Gastrocnemius medialis (tissue), 4 donors: Measurements from ENCODE around the gene PTH1R. TPM values are rescaled to one million over a fixed set of nuclear protein-coding genes. Genes with fewer than 3 reads are reported as not detected.

ENCODE experiments used
- ATAC-seq, 2 donors: fragments of 150-250 bp; one replicate each; pipeline ENCODE4 v1.9.1; 2016
- DNase-seq, 2 donors: peaks; one replicate each; pipeline ENCODE4 v3.0.0-alpha.2; 2019
- H3K27ac ChIP-seq, 4 donors: fragments of 200-600 bp; sonication (generic); 1 replicate in 1 of 4; 2 replicates in 3 of 4; pipeline ENCODE4 v1.5.1; 2016 to 2018; ENCODE audit warnings: mild to moderate bottlenecking in 2 of 4, moderate library complexity in 1 of 4
- H3K27me3 ChIP-seq, 3 donors: fragments of 200-600 bp; sonication (generic) in 2 of 3; 1 replicate in 1 of 3; 2 replicates in 2 of 3; pipeline versions ENCODE4 v1.5.1 to v1.6.0; 2016 to 2019; ENCODE audit warnings: mild to moderate bottlenecking in 1 of 3, moderate library complexity in 1 of 3
- H3K36me3 ChIP-seq, 2 donors: fragments of 200-600 bp; sonication (generic) in 1 of 2; one replicate each; pipeline ENCODE4 v1.5.1; 2017 to 2018
- H3K4me1 ChIP-seq, 2 donors: fragments of 200-600 bp; sonication (generic) in 1 of 2; one replicate each; pipeline ENCODE4 v1.5.1; 2016 to 2017; ENCODE audit warnings: mild to moderate bottlenecking in 2 of 2
- H3K4me3 ChIP-seq, 4 donors: fragments of 200-600 bp; sonication (generic) in 3 of 4; 1 replicate in 1 of 4; 2 replicates in 3 of 4; pipeline ENCODE4 v1.5.1; 2016 to 2019; ENCODE audit warnings: mild to moderate bottlenecking in 2 of 4
- H3K9me3 ChIP-seq, 3 donors: fragments of 200-600 bp; sonication (generic) in 2 of 3; 1 replicate in 1 of 3; 2 replicates in 2 of 3; pipeline ENCODE4 v1.5.1; 2016 to 2019
- POLR2A ChIP-seq, 2 donors: fragments of 450-650 bp; IDR thresholded peaks; one replicate each; pipeline ENCODE4 v1.6.1; 2017; ENCODE audit warnings: antibody characterized with exemption in 2 of 2, mild to moderate bottlenecking in 2 of 2, moderate library complexity in 2 of 2
- in situ Hi-C, 4 donors: fragments of 200-750 bp; cut with MboI; loops; one replicate each; pipeline versions ENCODE4 v1.15.0 to v1.8.0; 2017; ENCODE audit warnings: low sequenced_read_pairs in 4 of 4
- intact Hi-C: fragments of 100-400 bp; cut with DNase I; formaldehyde crosslinking; loops from one replicate; pipeline ENCODE4 v1.15.1; 2023; ENCODE audit warnings: low total_unique reads
- total RNA-seq, 4 donors: library from RNA; depleted of rRNA; stranded (reverse); fragments of >200 nt; gene quantifications; one replicate each; pipeline versions ENCODE4 v1.1.0 to v1.2.3, GENCODE V29; 2016
- TF ChIP-seq, protein P1 (sequence below), 5 experiments: fragments of 450-650 bp in 3 of 5; fragments of 200-600 bp in 2 of 5; sonication (generic) in 2 of 5; IDR thresholded peaks in 4 of 5; conservative IDR thresholded peaks in 1 of 5; 1 replicate in 4 of 5; 2 replicates in 1 of 5; pipeline ENCODE4 v1.5.1; 2016 to 2019; ENCODE audit warnings: antibody characterized with exemption in 5 of 5, mild to moderate bottlenecking in 3 of 5, moderate library complexity in 3 of 5

The PTH1R gene
- total RNA-seq, 4 donors from 2014 or later, result 2.3 to 7.9 (median 7.3) TPM

- in situ Hi-C loops (no loop called here), intact Hi-C loops (no loop called here)
- no peaks in the 10 kb centered on the region for H3K9me3 ChIP-seq
- no peak for TF ChIP-seq POLR2A (IDR thresholded peaks at IDR 0.05)
- TF ChIP-seq, protein P1, sequence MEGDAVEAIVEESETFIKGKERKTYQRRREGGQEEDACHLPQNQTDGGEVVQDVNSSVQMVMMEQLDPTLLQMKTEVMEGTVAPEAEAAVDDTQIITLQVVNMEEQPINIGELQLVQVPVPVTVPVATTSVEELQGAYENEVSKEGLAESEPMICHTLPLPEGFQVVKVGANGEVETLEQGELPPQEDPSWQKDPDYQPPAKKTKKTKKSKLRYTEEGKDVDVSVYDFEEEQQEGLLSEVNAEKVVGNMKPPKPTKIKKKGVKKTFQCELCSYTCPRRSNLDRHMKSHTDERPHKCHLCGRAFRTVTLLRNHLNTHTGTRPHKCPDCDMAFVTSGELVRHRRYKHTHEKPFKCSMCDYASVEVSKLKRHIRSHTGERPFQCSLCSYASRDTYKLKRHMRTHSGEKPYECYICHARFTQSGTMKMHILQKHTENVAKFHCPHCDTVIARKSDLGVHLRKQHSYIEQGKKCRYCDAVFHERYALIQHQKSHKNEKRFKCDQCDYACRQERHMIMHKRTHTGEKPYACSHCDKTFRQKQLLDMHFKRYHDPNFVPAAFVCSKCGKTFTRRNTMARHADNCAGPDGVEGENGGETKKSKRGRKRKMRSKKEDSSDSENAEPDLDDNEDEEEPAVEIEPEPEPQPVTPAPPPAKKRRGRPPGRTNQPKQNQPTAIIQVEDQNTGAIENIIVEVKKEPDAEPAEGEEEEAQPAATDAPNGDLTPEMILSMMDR (IDR thresholded peaks at IDR 0.05 in 4 of 5, conservative IDR thresholded peaks at IDR 0.05 in 1 of 5), result no peak
- H3K27ac ChIP-seq, result no peak overlapping the region
- H3K4me3 ChIP-seq, result no peak overlapping the region
- peaks cover 5 to 20% of the 10 kb centered on the region in 2 donors for H3K4me1 ChIP-seq
- no peaks in the 10 kb centered on the region for H3K36me3 ChIP-seq
- ATAC-seq (no peak), DNase-seq (no peak)
- H3K27me3 ChIP-seq, result no peaks in the 10 kb centered on the region
Measured at GRCh38 chr3:46850468-46850779, 27.1 kb upstream of the PTH1R start.

DNA sequence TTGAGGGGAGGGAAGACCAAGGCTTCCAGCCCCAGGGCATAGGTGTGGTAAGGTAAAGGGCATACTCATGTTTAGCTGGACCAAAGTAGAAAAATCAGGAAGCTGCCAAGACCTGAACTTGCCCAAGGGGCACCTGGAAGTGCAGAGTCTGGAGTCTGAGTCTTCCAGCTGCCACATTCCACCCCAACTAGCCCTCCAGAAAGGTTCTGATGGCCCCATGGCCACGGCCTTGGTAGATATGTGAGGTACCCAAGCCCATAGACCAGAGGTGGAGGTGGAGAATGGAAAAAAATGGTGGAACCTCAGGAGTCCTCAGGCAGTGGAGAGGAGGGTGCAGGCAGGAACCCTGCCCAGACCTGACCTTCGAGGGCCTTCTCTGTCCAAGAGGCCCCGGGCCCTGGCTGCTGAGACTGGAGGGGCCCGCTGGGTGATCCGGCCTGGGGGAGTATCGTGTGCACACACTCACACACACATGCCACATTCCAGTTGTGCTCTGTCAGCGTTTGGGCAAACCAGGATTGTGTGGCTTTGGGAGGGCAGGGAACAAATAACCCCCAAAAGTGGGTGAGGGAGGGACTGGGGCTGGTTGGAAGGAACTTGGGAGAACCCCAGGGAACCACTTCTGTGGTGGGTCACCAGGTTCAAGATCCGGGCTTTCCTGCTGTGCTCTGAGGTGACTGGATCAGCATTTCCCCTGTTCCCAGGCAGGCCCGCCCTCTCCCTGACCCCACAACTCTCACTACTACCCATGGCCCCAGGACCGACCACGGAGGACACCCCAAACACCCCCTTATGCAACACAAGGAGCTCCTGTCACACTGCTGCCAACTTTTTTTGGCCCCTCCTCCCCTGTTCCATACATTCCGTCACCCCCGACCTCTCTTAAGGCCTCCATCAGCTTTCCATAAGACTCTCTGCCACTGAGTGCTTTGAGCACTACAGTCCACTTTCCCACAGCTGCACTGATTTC lies 25.9 kb upstream of the PTH1R start:
- Histone ChIP-seq H3K27ac (peak overlapping the region in 1 of 4 donors; percentile 33), H3K4me3 (no peak overlapping the region), H3K4me1 (peaks cover 0 to 10% of the 10 kb centered on the region in 2 donors), H3K27me3 (no peaks in the 10 kb centered on the region), H3K9me3 (no peaks in the 10 kb centered on the region), H3K36me3 (no peaks in the 10 kb centered on the region)
- TF ChIP-seq, protein P1 (IDR thresholded peaks at IDR 0.05 in 4 of 5, conservative IDR thresholded peaks at IDR 0.05 in 1 of 5), result no peak
- TF ChIP-seq POLR2A (IDR thresholded peaks at IDR 0.05), result no peak
- intact Hi-C loops (no loop called here), in situ Hi-C loops (no loop called here)
- ATAC-seq (no peak), DNase-seq (no peak)

- peak overlapping the region in 1 of 4 donors; percentile 33 for H3K27ac ChIP-seq
- TF ChIP-seq POLR2A (IDR thresholded peaks at IDR 0.05), result no peak
- TF ChIP-seq, protein P1 (IDR thresholded peaks at IDR 0.05 in 4 of 5, conservative IDR thresholded peaks at IDR 0.05 in 1 of 5), result no peak
- no peak for ATAC-seq
- in situ Hi-C loops (no loop called here), intact Hi-C loops (no loop called here)
- H3K36me3 ChIP-seq, result no peaks in the 10 kb centered on the region
- H3K4me3 ChIP-seq, result no peak overlapping the region
- no peaks in the 10 kb centered on the region for H3K27me3 ChIP-seq
- no peak for DNase-seq
- no peaks in the 10 kb centered on the region for H3K9me3 ChIP-seq
- H3K4me1 ChIP-seq, result peaks cover 0 to 7% of the 10 kb centered on the region in 2 donors
Measured at GRCh38 chr3:46852334-46852720, 25.2 kb upstream of the PTH1R start.

GRCh38 chr3:46852839-46853355 lies 24.6 kb upstream of the PTH1R start:
- Histone ChIP-seq H3K4me3 (no peak overlapping the region), H3K27ac (peak overlapping the region in 1 of 4 donors; percentile 33), H3K27me3 (no peaks in the 10 kb centered on the region), H3K9me3 (no peaks in the 10 kb centered on the region), H3K36me3 (no peaks in the 10 kb centered on the region), H3K4me1 (peaks cover 0 to 7% of the 10 kb centered on the region in 2 donors)
- DNase-seq, result peak in 1 of 2 donors; percentile 5
- ATAC-seq, result no peak
- intact Hi-C loops, result no loop called here
- TF ChIP-seq, protein P1 (IDR thresholded peaks at IDR 0.05 in 4 of 5, conservative IDR thresholded peaks at IDR 0.05 in 1 of 5), result no peak
- no peak for TF ChIP-seq POLR2A (IDR thresholded peaks at IDR 0.05)
- in situ Hi-C loops, result no loop called here
